ENCODE results near the gene MAD1L1. TPM values are rescaled to one million over a fixed set of nuclear protein-coding genes. Genes with fewer than 3 reads are reported as not detected.

Gene MAD1L1
- total RNA-seq, 1 donor from 2014 or later, result 32.3 TPM

DNA sequence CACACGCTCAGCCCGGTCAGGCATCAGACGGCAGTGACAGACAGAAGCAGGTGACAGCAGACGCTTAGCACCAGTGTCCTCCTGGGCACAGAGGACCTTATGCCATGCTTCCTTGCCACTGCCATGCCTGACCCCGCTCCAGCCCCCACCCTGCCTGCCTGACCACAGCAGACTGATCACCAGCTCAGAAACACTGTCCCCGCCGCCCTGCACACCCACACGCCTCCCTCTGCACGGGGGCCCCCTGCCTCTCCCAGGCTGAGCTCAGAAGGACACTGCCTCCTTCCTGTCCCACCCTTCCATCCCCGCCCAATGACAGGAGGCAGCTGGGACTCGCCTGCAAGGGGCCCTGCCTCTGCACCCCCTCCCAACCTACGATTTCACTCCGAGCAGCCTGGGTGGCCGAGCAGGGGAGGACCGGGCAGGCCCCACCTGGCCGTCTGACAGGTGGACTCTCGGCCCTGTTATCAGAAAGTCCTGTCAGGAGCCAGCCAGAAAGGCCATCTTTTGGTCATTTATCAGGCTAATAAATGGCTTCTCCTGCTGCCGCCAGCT is 379.2 kb downstream of the MAD1L1 start:
- H3K27ac Mint-ChIP-seq (ENCODE audit: unreplicated experiment), result no peak overlapping the region
- H3K4me3 Mint-ChIP-seq (ENCODE audit: unreplicated experiment), result no peak overlapping the region
- H4K20me1 ChIP-seq (ENCODE audit: insufficient read depth, low read length), result peaks cover 10% of the 10 kb centered on the region
- H3K4me1 Mint-ChIP-seq (ENCODE audit: low read depth, unreplicated experiment), result no peaks in the 10 kb centered on the region
- no peaks in the 10 kb centered on the region for H3K27me3 ChIP-seq (ENCODE audit: insufficient read depth, low read length)
- H3K9me3 ChIP-seq (ENCODE audit: insufficient read depth, low read depth, low read length), result no peaks in the 10 kb centered on the region
- H3K79me2 ChIP-seq (ENCODE audit: insufficient read depth, low read length), result no peaks in the 10 kb centered on the region
- FAIRE-seq, result no peak
- H3K27ac ChIP-seq (ENCODE audit: low read depth, low read length), result no peak overlapping the region
- TF ChIP-seq, protein P1, sequence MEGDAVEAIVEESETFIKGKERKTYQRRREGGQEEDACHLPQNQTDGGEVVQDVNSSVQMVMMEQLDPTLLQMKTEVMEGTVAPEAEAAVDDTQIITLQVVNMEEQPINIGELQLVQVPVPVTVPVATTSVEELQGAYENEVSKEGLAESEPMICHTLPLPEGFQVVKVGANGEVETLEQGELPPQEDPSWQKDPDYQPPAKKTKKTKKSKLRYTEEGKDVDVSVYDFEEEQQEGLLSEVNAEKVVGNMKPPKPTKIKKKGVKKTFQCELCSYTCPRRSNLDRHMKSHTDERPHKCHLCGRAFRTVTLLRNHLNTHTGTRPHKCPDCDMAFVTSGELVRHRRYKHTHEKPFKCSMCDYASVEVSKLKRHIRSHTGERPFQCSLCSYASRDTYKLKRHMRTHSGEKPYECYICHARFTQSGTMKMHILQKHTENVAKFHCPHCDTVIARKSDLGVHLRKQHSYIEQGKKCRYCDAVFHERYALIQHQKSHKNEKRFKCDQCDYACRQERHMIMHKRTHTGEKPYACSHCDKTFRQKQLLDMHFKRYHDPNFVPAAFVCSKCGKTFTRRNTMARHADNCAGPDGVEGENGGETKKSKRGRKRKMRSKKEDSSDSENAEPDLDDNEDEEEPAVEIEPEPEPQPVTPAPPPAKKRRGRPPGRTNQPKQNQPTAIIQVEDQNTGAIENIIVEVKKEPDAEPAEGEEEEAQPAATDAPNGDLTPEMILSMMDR (IDR thresholded peaks at IDR 0.05; ENCODE audit: insufficient read depth, low read depth, low read length), result no peak
- TF ChIP-seq EZH2 (IDR thresholded peaks at IDR 0.05; ENCODE audit: insufficient read depth, low read length), result no peak
- H3K36me3 ChIP-seq (ENCODE audit: insufficient read depth, low read length), result no peaks in the 10 kb centered on the region
- peaks cover 3% of the 10 kb centered on the region for H3K27me3 Mint-ChIP-seq (ENCODE audit: low read depth, unreplicated experiment)
- no peak overlapping the region for H2AFZ ChIP-seq (ENCODE audit: low read depth, low read length)
- no peak overlapping the region for H3K9ac ChIP-seq (ENCODE audit: low read length)
- H3K4me1 ChIP-seq (ENCODE audit: insufficient read depth, low read length), result no peaks in the 10 kb centered on the region
- H3K4me3 ChIP-seq (ENCODE audit: insufficient read depth, low read depth, low read length), result no peak overlapping the region
- peaks cover 6% of the 10 kb centered on the region for H3K36me3 Mint-ChIP-seq (ENCODE audit: low read depth, unreplicated experiment)
- no peaks in the 10 kb centered on the region for H3K9me3 Mint-ChIP-seq (ENCODE audit: unreplicated experiment)
- H3K4me2 ChIP-seq (ENCODE audit: low read length), result no peak overlapping the region
- no peak for DNase-seq (ENCODE audit: low read depth)

DNA sequence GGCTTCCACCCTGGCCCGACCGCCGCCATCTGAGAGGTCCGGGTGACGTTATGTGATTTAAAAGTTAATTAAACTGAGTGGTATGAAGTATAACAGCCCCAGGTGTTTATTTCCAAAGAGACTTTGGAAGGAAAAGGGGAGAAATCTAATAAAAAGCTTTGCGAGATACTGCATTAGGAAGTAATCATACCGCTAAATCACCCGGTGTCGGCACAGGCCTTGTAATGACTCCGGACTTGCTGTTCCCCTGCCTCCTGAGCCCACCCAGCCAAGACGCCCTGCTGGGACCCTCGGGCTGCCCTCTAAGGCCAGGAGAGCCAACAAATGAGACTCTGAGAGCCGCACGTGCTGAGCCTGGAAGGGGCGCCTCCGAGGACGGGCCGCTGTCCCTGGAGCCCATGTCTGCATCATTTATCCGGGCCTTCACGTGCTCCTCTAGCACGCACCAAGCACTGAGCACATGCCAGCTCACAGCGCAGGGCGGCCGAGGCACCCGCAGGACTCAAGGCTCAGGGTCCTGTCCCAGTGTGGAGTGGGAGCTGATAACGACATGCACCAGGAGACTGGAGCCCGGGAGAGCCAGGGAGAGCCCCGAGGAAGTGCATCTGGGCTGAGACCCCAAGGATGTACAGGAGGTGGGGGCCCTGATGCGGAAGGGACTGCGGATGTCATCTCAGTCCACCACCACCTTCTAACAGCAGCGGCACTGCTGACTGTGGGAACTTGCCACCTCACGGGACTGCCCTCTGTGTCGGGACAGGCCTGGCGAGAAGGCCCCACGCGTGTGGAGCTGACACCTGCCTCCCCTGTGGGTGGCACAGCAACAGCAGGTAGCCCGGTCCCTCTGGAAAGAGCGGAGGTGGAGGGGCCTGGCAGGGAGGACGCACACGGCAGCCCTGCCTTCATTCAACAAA is 380.0 kb downstream of the MAD1L1 start:
- Mint-ChIP-seq H3K36me3 (ENCODE audit: low read depth, unreplicated experiment) (peaks cover 6% of the 10 kb centered on the region), H3K4me3 (ENCODE audit: unreplicated experiment) (no peak overlapping the region), H3K9me3 (ENCODE audit: unreplicated experiment) (no peaks in the 10 kb centered on the region), H3K4me1 (ENCODE audit: low read depth, unreplicated experiment) (no peaks in the 10 kb centered on the region), H3K27me3 (ENCODE audit: low read depth, unreplicated experiment) (peaks cover 3% of the 10 kb centered on the region), H3K27ac (ENCODE audit: unreplicated experiment) (no peak overlapping the region)
- Histone ChIP-seq H3K9ac (ENCODE audit: low read length) (no peak overlapping the region), H3K9me3 (ENCODE audit: insufficient read depth, low read depth, low read length) (no peaks in the 10 kb centered on the region), H3K4me3 (ENCODE audit: insufficient read depth, low read depth, low read length) (no peak overlapping the region), H3K27ac (ENCODE audit: low read depth, low read length) (no peak overlapping the region), H2AFZ (ENCODE audit: low read depth, low read length) (no peak overlapping the region), H3K79me2 (ENCODE audit: insufficient read depth, low read length) (no peaks in the 10 kb centered on the region), H3K36me3 (ENCODE audit: insufficient read depth, low read length) (no peaks in the 10 kb centered on the region), H3K4me1 (ENCODE audit: insufficient read depth, low read length) (no peaks in the 10 kb centered on the region), H3K4me2 (ENCODE audit: low read length) (no peak overlapping the region), H4K20me1 (ENCODE audit: insufficient read depth, low read length) (peaks cover 10% of the 10 kb centered on the region), H3K27me3 (ENCODE audit: insufficient read depth, low read length) (no peaks in the 10 kb centered on the region)
- FAIRE-seq, result no peak
- DNase-seq (ENCODE audit: low read depth), result no peak
- TF ChIP-seq EZH2 (IDR thresholded peaks at IDR 0.05; ENCODE audit: insufficient read depth, low read length), result no peak
- TF ChIP-seq, protein P1 (IDR thresholded peaks at IDR 0.05; ENCODE audit: insufficient read depth, low read depth, low read length), result no peak
